Measurements from ENCODE around the gene CYP2C18. TPM values are rescaled to one million over a fixed set of nuclear protein-coding genes. Genes with fewer than 3 reads are reported as not detected.

The CYP2C18 gene
- total RNA-seq, 1 donor from 2014 or later = 1.8 TPM

- DNase-seq (ENCODE audit: extremely low spot score, unreplicated experiment) = no peak
- no peaks in the 10 kb centered on the region for H3K4me1 Mint-ChIP-seq (ENCODE audit: unreplicated experiment)
- no peaks in the 10 kb centered on the region for H3K27me3 Mint-ChIP-seq
- no peaks in the 10 kb centered on the region for H3K36me3 Mint-ChIP-seq
- TF ChIP-seq CTCF (conservative IDR thresholded peaks at IDR 0.05) = no peak
- no peaks in the 10 kb centered on the region for H3K9me3 Mint-ChIP-seq
- no peak overlapping the region for H3K4me3 Mint-ChIP-seq
- H3K27ac Mint-ChIP-seq = no peak overlapping the region
Observed at GRCh38 chr10:94784256-94784655, 100.7 kb downstream of the CYP2C18 start.

- H3K27ac Mint-ChIP-seq = no peak overlapping the region
- no peaks in the 10 kb centered on the region for H3K9me3 Mint-ChIP-seq
- no peaks in the 10 kb centered on the region for H3K36me3 Mint-ChIP-seq
- TF ChIP-seq CTCF (conservative IDR thresholded peaks at IDR 0.05) = no peak
- DNase-seq (ENCODE audit: extremely low spot score, unreplicated experiment) = no peak
- H3K4me1 Mint-ChIP-seq (ENCODE audit: unreplicated experiment) = no peaks in the 10 kb centered on the region
- no peak overlapping the region for H3K4me3 Mint-ChIP-seq
- no peaks in the 10 kb centered on the region for H3K27me3 Mint-ChIP-seq
Observed at GRCh38 chr10:94785211-94785610, 101.7 kb downstream of the CYP2C18 start.

Other genes starting within 250 kb of the CYP2C18 start
- 46.2 and 102 TPM in 2 replicates for gene HELLS, start 137.9 kb upstream of the CYP2C18 start, total RNA-seq (ENCODE audit: low replicate concordance)
- 3.7 and 6.8 TPM in 2 replicates for gene CYP2C19, start 79.0 kb downstream of the CYP2C18 start, total RNA-seq (ENCODE audit: low replicate concordance)

Data from type B pancreatic cell (in vitro differentiated cells).